Measurements from ENCODE around the gene PTCH1. TPM values are rescaled to one million over a fixed set of nuclear protein-coding genes. Genes with fewer than 3 reads are reported as not detected.

The PTCH1 gene
- total RNA-seq, 2 donors from 2014 or later: 12.6 to 19.2 TPM

DNA sequence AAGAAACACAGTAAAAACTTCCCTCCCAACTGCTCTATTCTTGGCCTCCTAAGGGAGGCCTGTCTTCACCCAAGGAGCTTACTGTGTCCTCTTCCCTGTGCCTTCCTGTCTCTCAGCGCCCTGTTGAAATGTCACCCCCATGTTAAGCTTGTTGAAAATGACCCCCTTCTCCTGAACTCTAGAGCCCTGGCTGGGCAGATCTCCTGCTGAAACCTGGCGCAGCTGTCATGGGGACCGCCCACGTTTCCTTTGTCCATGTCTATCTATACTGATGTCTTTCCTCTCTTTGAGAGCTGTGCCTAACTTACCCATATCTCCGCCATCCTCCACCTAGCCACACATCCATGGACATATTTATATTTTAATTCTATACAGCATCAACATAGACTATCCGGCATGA is 33.3 kb downstream of the PTCH1 start:
- H3K27me3 ChIP-seq (replicated peaks; ENCODE audit: insufficient read depth): no peaks in the 10 kb centered on the region
- H3K4me3 ChIP-seq: no peak overlapping the region
- ATAC-seq (ENCODE audit: insufficient number of reproducible peaks, low FRiP score, low read depth) (no peak), DNase-seq (ENCODE audit: low spot score) (no peak)
- peaks cover 6% of the 10 kb centered on the region for H3K36me3 ChIP-seq
- no peaks in the 10 kb centered on the region for H3K4me1 ChIP-seq (ENCODE audit: control insufficient read depth in 1 of 2, low read depth in 2 of 2)
- H3K9me3 ChIP-seq: no peaks in the 10 kb centered on the region
- TF ChIP-seq, protein P1, sequence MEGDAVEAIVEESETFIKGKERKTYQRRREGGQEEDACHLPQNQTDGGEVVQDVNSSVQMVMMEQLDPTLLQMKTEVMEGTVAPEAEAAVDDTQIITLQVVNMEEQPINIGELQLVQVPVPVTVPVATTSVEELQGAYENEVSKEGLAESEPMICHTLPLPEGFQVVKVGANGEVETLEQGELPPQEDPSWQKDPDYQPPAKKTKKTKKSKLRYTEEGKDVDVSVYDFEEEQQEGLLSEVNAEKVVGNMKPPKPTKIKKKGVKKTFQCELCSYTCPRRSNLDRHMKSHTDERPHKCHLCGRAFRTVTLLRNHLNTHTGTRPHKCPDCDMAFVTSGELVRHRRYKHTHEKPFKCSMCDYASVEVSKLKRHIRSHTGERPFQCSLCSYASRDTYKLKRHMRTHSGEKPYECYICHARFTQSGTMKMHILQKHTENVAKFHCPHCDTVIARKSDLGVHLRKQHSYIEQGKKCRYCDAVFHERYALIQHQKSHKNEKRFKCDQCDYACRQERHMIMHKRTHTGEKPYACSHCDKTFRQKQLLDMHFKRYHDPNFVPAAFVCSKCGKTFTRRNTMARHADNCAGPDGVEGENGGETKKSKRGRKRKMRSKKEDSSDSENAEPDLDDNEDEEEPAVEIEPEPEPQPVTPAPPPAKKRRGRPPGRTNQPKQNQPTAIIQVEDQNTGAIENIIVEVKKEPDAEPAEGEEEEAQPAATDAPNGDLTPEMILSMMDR (IDR thresholded peaks at IDR 0.05): no peak
- no peak overlapping the region for H3K27ac ChIP-seq

DNA sequence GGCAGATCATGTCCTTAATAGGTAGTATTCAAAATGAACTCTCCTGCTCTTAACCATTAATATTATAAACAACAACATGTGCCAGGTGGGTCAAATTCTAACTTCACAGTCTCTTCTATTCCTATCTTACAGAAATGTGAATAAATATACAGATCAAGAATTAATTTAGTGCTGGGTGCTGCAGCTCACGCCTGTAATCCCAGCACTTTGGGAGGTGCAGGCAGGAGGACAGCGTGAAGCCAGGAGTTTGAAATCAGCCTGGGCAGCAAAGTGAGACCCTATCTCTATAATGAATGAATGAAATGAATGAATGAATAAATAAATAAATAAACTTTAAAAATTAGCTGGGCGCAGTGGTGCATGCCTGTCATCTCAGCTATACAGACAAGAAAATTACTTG is 34.1 kb downstream of the PTCH1 start:
- no peak for DNase-seq (ENCODE audit: low spot score)
- Histone ChIP-seq H3K9me3 (no peaks in the 10 kb centered on the region), H3K4me1 (ENCODE audit: control insufficient read depth in 1 of 2, low read depth in 2 of 2) (no peaks in the 10 kb centered on the region), H3K36me3 (peaks cover 8% of the 10 kb centered on the region), H3K4me3 (no peak overlapping the region), H3K27me3 (replicated peaks; ENCODE audit: insufficient read depth) (no peaks in the 10 kb centered on the region), H3K27ac (no peak overlapping the region)
- TF ChIP-seq, protein P1 (IDR thresholded peaks at IDR 0.05): no peak
- ATAC-seq (ENCODE audit: insufficient number of reproducible peaks, low FRiP score, low read depth): no peak

DNA sequence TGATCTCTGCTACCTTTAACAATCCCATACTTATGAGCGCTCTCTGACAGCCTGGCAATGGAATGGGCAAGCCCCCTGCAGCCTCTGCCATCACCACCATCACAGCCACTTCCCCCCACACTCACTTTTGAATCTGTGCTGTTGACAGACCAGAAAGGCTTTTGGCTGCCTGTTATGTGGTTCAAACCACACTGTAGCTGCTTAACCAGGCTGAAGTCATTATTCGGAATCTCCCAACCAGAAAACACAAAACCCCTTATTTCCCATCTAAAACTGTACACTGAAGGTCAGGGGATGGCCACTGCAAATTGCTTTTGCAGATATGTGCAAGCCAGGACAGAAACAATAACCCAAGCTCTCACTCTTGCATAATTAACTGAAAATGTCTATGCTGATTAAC is 35.8 kb downstream of the PTCH1 start:
- Histone ChIP-seq H3K27ac (no peak overlapping the region), H3K36me3 (peaks cover 18% of the 10 kb centered on the region), H3K27me3 (replicated peaks; ENCODE audit: insufficient read depth) (no peaks in the 10 kb centered on the region), H3K9me3 (no peaks in the 10 kb centered on the region), H3K4me3 (no peak overlapping the region), H3K4me1 (ENCODE audit: control insufficient read depth in 1 of 2, low read depth in 2 of 2) (no peaks in the 10 kb centered on the region)
- TF ChIP-seq, protein P1 (IDR thresholded peaks at IDR 0.05): no peak
- DNase-seq (ENCODE audit: low spot score): no peak
- ATAC-seq (ENCODE audit: insufficient number of reproducible peaks, low FRiP score, low read depth): no peak

DNA sequence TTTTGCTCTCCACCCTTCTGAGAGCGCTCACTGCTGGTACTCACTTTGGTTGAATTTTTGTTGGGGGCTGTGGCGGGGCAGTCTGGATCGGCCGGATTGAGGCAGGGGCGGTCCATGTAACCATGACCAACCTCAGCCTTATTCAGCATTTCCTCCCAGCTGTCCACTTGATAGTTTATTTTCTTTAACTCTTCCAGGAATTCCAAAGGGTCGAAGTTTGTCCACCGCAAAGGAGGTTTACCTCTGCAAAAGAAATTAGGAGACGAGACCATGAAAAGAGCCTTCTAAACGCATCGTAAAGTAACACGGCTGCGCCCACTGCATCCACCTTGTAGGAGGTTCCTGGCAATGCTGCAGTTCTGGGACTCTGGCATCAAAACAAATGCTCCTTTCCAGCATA is 36.4 kb downstream of the PTCH1 start:
- no peak overlapping the region for H3K27ac ChIP-seq
- peaks cover 23% of the 10 kb centered on the region for H3K36me3 ChIP-seq
- H3K4me1 ChIP-seq (ENCODE audit: control insufficient read depth in 1 of 2, low read depth in 2 of 2): no peaks in the 10 kb centered on the region
- no peaks in the 10 kb centered on the region for H3K27me3 ChIP-seq (replicated peaks; ENCODE audit: insufficient read depth)
- DNase-seq (ENCODE audit: low spot score) (no peak), ATAC-seq (ENCODE audit: insufficient number of reproducible peaks, low FRiP score, low read depth) (no peak)
- H3K9me3 ChIP-seq: no peaks in the 10 kb centered on the region
- TF ChIP-seq, protein P1 (IDR thresholded peaks at IDR 0.05): no peak
- no peak overlapping the region for H3K4me3 ChIP-seq

DNA sequence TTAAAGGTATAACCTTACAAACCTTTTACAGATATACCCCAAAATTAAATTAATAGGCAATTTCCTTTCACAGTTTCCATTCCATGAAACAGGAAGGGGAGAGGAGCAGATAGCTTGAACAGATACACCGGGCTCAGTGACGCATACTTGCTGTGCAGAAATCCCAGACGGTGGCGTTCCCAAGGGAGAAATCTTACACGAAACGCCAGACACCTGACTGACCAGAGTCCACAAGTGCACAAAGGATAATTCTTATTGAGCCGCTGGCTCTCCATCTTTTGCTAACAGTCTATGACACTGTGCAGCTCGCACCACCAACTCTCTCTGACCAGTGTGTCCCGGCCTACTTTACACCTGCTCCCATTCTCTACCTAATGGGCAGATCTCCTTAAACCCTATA is 37.4 kb downstream of the PTCH1 start:
- Histone ChIP-seq H3K27me3 (replicated peaks; ENCODE audit: insufficient read depth) (no peaks in the 10 kb centered on the region), H3K27ac (no peak overlapping the region), H3K4me1 (ENCODE audit: control insufficient read depth in 1 of 2, low read depth in 2 of 2) (no peaks in the 10 kb centered on the region), H3K9me3 (no peaks in the 10 kb centered on the region), H3K4me3 (no peak overlapping the region), H3K36me3 (peaks cover 32% of the 10 kb centered on the region)
- TF ChIP-seq, protein P1 (IDR thresholded peaks at IDR 0.05): no peak
- DNase-seq (ENCODE audit: low spot score): no peak
- ATAC-seq (ENCODE audit: insufficient number of reproducible peaks, low FRiP score, low read depth): no peak

Data from thoracic aorta (tissue), 2 donors.